ENCODE results near the gene IL3. TPM values are rescaled to one million over a fixed set of nuclear protein-coding genes. Genes with fewer than 3 reads are reported as not detected.
A peak's percentile ranks its signal among the peaks of the same experiment; 100 is the strongest.

Gene IL3
- total and polyA plus RNA-seq, 9 of the 15 experiments (the other 6 are each of a cell fraction or from before 2014, with no cell fraction given) = not detected

DNA sequence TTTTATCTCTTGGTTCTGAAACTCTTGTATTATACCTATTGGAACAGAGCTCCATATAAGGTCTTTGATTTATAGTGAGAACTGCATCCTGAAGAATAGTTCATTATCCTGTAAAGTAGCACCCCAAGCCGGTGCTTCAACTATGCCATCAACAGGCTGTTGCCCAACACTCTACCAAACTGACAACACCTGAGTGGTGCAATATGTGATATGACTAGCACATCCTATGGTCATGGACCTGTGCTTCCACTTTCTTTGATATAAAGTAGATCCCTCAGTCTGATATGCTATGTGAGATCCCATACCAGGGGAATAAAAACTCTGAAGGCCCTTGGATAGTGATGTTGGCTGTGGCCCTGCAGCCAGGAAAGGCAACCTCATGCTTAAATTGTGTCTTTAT, 28.9 kb downstream of the IL3 start:
- no peak overlapping the region for H3K4me2 ChIP-seq (ENCODE audit: insufficient read depth, low read length)
- no peak overlapping the region for H3K9ac ChIP-seq (ENCODE audit: insufficient read depth in 1 of 2, low read depth in 2 of 2, low read length in 2 of 2)
- H2AFZ ChIP-seq (ENCODE audit: low read depth, low read length) = no peak overlapping the region
- ChIA-PET POLR2A (interaction anchor here (0.7 to 1.4 kb wide), 3 partner anchors 16 to 321 kb away, joined by 3 read pairs; no protein-coding TSS in a partner anchor), CTCF (ENCODE audit: low intra/inter-chr PET ratio) (no interaction called here)
- no peak overlapping the region for H3K27ac ChIP-seq (ENCODE audit: extremely low read depth, low read depth, low read length)
- no peaks in the 10 kb centered on the region for H4K20me1 ChIP-seq (replicated peaks; ENCODE audit: control insufficient read depth, insufficient read depth, low read length)
- H3K79me2 ChIP-seq (ENCODE audit: control insufficient read depth, insufficient read depth, low read length) = no peaks in the 10 kb centered on the region
- no peaks in the 10 kb centered on the region for H3K36me3 ChIP-seq (ENCODE audit: control insufficient read depth, insufficient read depth, low read length)
- DNase-seq (ENCODE audit: extremely low read depth in 1 of 4, low spot score in 3 of 4) (no peak), ATAC-seq (no peak), FAIRE-seq (no peak)
- no peak for TF ChIP-seq ZZZ3 (IDR thresholded peaks at IDR 0.05)
- no peak for TF ChIP-seq EGR1 (conservative IDR thresholded peaks at IDR 0.05)
- no peak for TF ChIP-seq MTA2 (IDR thresholded peaks at IDR 0.05; ENCODE audit: low read depth)
- TF ChIP-seq LEF1 (IDR thresholded peaks at IDR 0.05) = no peak
- no peak for TF ChIP-seq KLF6 (CRISPR knock-in tag; IDR thresholded peaks at IDR 0.05; ENCODE audit: borderline replicate concordance)
- TF ChIP-seq ZNF134 (CRISPR knock-in tag; conservative IDR thresholded peaks at IDR 0.05) = no peak
- TF ChIP-seq TCF7 (IDR thresholded peaks at IDR 0.05; ENCODE audit: borderline replicate concordance) = no peak
- TF ChIP-seq, protein P1, sequence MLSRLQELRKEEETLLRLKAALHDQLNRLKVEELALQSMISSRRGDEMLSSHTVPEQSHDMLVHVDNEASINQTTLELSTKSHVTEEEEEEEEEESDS (CRISPR knock-in tag; IDR thresholded peaks at IDR 0.05) = no peak
- intact Hi-C loops (cut with micrococcal nuclease) = no loop called here
- no TSS peak for BruUV-seq (replicated peaks)
- H3K9me3 ChIP-seq (replicated peaks; ENCODE audit: control insufficient read depth, insufficient read depth, low read depth, low read length) = no peaks in the 10 kb centered on the region
- in situ Hi-C loops (cut with MboI) = no loop called here
- H3K9me1 ChIP-seq (ENCODE audit: control insufficient read depth, insufficient read depth, low read length) = peaks cover 5% of the 10 kb centered on the region
- H3K4me3 ChIP-seq = no peak overlapping the region
- peaks cover 15 to 39% of the 10 kb centered on the region in 2 experiments for H3K4me1 ChIP-seq (replicated peaks in 1 of 2; ENCODE audit: control insufficient read depth in 2 of 2, insufficient read depth in 2 of 2, low read length in 2 of 2)
- H3K27me3 ChIP-seq (ENCODE audit: control insufficient read depth in 2 of 2, insufficient read depth in 2 of 2, low read length in 2 of 2) = no peaks in the 10 kb centered on the region
- WGBS (ENCODE audit: insufficient coverage, low coverage, missing lambda C conversion rate) = 76% methylated on average over 1 of the region's 1 CpG

DNA sequence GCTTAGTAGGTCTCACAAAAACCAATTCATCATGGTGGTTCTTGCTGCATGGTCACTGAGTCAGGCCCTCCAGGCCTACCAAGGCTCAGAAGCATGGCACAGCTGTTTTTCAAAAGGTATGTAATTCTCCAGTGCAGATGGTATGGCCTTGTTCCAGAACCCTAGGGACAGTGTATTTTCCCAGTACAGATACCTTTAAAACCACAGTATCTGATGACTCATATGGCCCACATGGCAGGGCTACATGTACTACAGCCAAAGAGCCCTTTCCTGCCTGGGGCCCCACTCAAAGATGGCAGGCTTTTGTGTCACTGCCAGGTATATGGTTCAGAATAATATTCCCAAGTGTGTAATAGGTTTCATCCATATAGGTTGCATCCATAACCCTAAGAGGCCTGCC, 29.7 kb downstream of the IL3 start:
- ChIA-PET POLR2A (interaction anchor here (0.5 to 1.0 kb wide), 2 partner anchors 37 to 255 kb away, joined by 3 read pairs; no protein-coding TSS in a partner anchor), CTCF (ENCODE audit: low intra/inter-chr PET ratio) (no interaction called here)
- H3K9me1 ChIP-seq (ENCODE audit: control insufficient read depth, insufficient read depth, low read length) = peaks cover 5% of the 10 kb centered on the region
- no peak overlapping the region for H3K4me3 ChIP-seq
- DNase-seq (ENCODE audit: extremely low read depth in 1 of 4, low spot score in 3 of 4) (peak in 1 of 4 experiments; percentile 49), ATAC-seq (no peak), FAIRE-seq (peak; percentile 52)
- BruUV-seq (replicated peaks) = no TSS peak
- no peaks in the 10 kb centered on the region for H4K20me1 ChIP-seq (replicated peaks; ENCODE audit: control insufficient read depth, insufficient read depth, low read length)
- intact Hi-C loops (cut with micrococcal nuclease) = no loop called here
- H3K9me3 ChIP-seq (replicated peaks; ENCODE audit: control insufficient read depth, insufficient read depth, low read depth, low read length) = no peaks in the 10 kb centered on the region
- in situ Hi-C loops (cut with MboI) = no loop called here
- H3K36me3 ChIP-seq (ENCODE audit: control insufficient read depth, insufficient read depth, low read length) = no peaks in the 10 kb centered on the region
- H3K4me2 ChIP-seq (ENCODE audit: insufficient read depth, low read length) = no peak overlapping the region; the same call in 1 of the 2 replicates
- no peak overlapping the region for H3K9ac ChIP-seq (ENCODE audit: insufficient read depth in 1 of 2, low read depth in 2 of 2, low read length in 2 of 2)
- H3K4me1 ChIP-seq (replicated peaks in 1 of 2; ENCODE audit: control insufficient read depth in 2 of 2, insufficient read depth in 2 of 2, low read length in 2 of 2) = peaks cover 15 to 37% of the 10 kb centered on the region in 2 experiments
- no peaks in the 10 kb centered on the region for H3K79me2 ChIP-seq (ENCODE audit: control insufficient read depth, insufficient read depth, low read length)
- no peaks in the 10 kb centered on the region for H3K27me3 ChIP-seq (ENCODE audit: control insufficient read depth in 2 of 2, insufficient read depth in 2 of 2, low read length in 2 of 2)
- no peak overlapping the region for H3K27ac ChIP-seq (ENCODE audit: extremely low read depth, low read depth, low read length)
- no peak overlapping the region for H2AFZ ChIP-seq (ENCODE audit: low read depth, low read length)
- TF ChIP-seq, protein P2, sequence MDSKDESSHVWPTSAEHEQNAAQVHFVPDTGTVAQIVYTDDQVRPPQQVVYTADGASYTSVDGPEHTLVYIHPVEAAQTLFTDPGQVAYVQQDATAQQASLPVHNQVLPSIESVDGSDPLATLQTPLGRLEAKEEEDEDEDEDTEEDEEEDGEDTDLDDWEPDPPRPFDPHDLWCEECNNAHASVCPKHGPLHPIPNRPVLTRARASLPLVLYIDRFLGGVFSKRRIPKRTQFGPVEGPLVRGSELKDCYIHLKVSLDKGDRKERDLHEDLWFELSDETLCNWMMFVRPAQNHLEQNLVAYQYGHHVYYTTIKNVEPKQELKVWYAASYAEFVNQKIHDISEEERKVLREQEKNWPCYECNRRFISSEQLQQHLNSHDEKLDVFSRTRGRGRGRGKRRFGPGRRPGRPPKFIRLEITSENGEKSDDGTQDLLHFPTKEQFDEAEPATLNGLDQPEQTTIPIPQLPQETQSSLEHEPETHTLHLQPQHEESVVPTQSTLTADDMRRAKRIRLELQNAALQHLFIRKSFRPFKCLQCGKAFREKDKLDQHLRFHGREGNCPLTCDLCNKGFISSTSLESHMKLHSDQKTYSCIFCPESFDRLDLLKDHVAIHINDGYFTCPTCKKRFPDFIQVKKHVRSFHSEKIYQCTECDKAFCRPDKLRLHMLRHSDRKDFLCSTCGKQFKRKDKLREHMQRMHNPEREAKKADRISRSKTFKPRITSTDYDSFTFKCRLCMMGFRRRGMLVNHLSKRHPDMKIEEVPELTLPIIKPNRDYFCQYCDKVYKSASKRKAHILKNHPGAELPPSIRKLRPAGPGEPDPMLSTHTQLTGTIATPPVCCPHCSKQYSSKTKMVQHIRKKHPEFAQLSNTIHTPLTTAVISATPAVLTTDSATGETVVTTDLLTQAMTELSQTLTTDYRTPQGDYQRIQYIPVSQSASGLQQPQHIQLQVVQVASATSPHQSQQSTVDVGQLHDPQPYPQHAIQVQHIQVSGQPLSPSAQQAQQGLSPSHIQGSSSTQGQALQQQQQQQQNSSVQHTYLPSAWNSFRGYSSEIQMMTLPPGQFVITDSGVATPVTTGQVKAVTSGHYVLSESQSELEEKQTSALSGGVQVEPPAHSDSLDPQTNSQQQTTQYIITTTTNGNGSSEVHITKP (IDR thresholded peaks at IDR 0.05; ENCODE audit: partially characterized antibody) = peak; percentile 54

Measured in K562 (cell line).